MM.1S (cell line): ENCODE measurements around the gene GCNT2.

ENCODE experiments used
- EZH2 ChIP-seq: fragments of 300-600 bp; sonication (generic); optimal IDR thresholded peaks from 2 replicates; pipeline ENCODE3; 2017; ENCODE audit warnings: low read depth, mild to moderate bottlenecking, antibody characterized with exemption, low read length, mixed read lengths
- TF ChIP-seq, protein P1 (sequence below): fragments of 300-600 bp; sonication (generic); IDR thresholded peaks from 2 replicates; pipeline ENCODE4 v1.5.1; 2016; ENCODE audit warnings: antibody characterized with exemption, low read length, mixed read lengths

DNA sequence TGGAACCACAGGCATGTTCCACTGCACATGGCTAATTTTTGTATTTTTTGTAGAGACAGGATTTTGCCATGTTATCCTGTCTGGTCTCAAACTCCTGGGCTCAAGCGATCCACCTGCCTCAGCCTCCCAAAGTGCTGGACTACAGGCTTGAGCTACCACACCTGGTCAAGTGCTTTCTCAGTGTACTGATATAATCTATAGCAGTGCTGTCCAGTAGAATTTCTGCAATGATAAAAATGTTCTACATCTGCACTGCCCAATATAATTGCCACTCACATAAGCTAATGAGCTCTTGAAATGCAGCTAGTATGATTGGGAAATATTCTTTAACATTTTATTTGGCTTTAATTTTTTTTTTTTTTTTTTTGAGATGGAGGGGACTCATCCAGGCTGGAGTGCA lies 109.0 kb downstream of the GCNT2 start:
- no peak for TF ChIP-seq EZH2
- TF ChIP-seq, protein P1, sequence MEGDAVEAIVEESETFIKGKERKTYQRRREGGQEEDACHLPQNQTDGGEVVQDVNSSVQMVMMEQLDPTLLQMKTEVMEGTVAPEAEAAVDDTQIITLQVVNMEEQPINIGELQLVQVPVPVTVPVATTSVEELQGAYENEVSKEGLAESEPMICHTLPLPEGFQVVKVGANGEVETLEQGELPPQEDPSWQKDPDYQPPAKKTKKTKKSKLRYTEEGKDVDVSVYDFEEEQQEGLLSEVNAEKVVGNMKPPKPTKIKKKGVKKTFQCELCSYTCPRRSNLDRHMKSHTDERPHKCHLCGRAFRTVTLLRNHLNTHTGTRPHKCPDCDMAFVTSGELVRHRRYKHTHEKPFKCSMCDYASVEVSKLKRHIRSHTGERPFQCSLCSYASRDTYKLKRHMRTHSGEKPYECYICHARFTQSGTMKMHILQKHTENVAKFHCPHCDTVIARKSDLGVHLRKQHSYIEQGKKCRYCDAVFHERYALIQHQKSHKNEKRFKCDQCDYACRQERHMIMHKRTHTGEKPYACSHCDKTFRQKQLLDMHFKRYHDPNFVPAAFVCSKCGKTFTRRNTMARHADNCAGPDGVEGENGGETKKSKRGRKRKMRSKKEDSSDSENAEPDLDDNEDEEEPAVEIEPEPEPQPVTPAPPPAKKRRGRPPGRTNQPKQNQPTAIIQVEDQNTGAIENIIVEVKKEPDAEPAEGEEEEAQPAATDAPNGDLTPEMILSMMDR, result no peak
